NCI-H1930 (cell line): ENCODE data around the gene APOL4.
"Not testable (repeated sequence)": the region's sequence is repeated elsewhere in the genome, so short reads cannot be mapped to it uniquely, and the experiment has no call there.

Experiments
- DNase-seq, 2 experiments: peaks; one replicate each; lab custom pipeline; 2025; lab: John Stamatoyannopoulos, UW

Gene APOL4

DNA sequence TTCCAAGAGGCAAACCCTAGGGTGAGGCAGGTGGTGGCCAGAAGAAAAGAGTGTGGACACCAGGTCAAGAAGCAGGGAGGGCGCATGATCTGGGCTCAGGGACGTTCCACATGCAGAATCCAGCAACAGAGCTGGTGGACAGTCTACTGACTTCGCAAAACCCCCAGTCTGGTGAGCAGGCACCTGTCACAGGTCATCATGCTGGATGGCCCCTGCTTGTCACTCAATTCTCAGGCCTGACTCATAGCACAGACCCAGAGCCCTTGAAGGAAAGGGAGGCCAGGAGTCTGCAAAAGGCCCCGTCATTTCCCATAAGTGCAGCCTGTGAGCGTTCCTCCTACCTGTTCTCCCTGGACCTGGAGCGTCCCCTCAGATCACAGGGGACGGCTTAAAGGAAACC lies 18.2 kb downstream of the APOL4 start:
- no peak for DNase-seq

DNA sequence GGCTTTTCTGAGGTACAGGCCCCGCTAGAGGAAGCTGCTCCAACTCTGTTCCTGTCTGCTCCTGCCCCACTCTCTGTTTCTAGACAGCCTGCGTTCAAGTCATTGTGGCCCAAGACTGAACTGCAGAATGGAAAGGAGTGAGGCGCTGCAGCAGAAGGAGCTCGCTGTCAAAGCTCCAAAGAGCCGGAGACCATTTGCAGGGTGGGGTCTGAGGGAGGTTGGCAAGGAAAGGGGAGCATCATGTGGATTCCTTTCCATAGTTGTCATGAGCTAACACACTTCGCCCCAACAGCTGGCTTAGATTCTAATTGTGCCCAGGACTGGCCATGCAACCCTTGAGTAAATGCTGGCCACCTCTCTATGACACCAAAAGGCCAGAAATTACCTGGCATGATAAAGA lies 18.8 kb downstream of the APOL4 start:
- DNase-seq = no peak

DNA sequence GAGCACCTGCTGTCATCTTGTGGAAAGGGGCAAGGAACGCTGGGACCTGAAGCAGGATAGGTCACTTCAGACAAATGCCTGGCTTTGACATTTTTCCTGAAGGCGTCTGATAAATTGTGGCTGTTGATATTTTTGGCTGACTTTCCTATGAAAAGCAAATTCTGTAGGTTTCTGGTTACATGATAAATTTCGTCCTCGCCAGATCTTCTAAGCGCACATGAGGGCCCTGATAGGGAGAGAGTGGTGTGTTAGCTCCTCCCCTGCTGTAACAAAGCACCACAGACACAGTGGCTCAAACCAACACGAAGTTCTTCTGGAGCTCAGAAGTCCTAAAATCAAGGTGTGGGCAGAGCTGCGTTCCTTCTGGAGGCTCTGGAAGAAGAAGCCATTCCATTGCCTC lies 19.6 kb downstream of the APOL4 start:
- no peak for DNase-seq

DNA sequence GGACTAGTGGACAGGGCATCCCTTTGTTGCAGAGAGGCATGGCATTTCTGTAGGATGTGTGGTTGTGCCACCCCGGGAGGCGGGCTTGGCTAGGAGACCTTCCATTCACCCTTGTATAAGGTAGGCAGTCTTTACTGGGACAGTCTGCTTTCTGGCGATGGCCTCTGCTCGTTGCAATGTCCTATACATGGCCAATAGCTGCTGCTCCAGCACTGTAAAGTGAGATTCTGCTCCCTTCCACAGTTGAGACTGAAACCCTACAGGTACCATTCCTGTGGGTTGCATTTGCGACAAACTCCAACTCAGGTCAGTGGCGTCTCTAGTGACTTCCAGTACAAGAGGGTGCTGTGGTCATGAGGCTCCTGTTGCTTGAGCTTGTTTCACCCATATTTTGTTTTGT lies 20.7 kb downstream of the APOL4 start:
- DNase-seq = no peak

DNA sequence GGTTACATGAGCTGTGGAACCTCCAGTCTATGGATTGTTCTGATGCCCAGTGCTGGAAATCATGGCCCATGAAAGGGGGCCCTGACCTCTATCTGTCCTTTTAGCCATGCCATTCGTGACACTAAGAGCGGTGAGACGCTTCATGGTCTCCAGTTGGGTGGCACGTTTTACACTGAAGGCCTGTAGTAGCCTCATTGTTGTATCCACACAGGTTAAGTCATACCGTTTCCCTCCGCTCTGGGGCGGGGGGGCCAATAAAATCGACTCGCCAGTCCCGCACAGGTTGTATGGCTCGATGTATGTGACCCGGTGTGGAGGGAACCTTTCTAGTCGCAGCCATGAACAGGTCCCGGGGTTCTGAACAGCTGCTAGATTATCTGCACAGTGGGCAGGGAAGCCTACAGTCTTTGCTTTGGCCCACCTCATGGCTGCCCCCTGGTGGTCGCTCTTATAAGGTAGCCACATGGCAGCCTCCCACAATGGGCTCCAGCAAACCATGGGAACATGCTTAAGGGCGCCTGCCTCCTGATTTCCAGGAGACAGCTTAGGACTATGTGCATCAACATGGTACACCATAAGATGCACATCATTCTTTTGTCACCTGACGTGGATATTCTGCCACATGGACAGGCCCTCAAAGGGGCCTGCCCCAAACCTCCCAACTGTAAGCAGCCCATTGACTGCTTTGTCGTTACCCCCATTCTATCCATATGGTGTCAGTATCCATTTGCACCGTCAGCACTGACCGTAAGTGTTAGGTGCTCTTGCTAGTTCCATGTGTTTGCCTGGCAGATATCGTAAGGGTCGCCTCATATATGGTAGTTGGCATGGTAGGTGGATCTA lies 21.4 kb downstream of the APOL4 start:
- DNase-seq = peak; percentile 12 to 36

DNA sequence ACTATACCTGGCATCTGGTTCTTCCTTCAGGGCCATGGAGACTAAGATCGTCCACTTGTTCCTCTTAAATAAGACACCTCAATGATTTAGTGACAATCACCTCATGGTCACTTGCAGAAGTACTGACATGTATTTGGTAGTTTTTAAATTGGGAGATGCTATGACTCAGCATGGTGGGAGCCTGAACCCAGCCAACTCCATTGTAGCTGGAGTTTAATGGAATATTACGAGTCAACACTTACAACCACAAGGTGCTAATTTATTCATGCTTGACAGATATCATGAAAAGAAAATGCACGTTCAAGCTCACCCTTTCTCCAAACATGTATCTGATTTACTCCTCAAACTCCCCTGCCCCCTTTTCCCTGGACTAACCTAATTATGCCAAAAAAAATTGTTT lies 24.4 kb downstream of the APOL4 start:
- no peak for DNase-seq

DNA sequence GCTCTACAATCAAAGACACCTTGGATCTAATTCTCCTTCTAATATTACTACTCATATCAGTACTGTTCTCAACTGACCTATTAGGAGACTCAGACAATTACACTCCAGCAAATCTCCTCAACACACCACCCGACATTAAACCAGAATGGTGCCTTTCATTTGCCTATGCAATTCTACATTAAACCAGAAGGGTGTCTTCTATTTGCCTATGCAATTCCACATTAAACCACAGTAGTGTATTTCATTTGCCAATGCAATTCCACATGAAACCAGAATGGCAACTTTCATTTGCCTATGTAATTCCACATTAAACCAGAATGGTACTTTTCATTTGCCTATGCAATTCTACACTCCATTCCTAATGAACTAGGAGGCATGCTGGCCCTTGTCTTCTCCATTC lies 25.7 kb downstream of the APOL4 start:
- no peak for DNase-seq

DNA sequence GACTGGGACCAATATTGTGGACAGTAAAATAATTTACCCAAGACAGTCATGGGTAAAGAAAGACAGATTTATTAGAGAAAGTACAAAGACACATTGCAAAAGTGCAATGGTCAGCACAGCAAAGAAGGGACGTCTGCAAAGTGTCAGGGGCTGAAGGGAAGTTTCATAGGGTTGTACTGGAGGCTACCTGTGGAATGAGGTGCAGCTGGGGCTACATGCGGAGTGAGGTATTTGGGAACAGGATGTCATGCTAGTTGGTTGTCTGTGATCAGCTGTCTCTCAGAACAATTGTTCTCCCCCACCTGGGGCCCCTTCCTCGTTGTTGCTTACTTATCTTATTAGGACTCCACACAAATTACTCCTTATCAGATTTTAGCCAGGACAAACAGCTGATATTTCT lies 29.7 kb downstream of the APOL4 start:
- no peak for DNase-seq

DNA sequence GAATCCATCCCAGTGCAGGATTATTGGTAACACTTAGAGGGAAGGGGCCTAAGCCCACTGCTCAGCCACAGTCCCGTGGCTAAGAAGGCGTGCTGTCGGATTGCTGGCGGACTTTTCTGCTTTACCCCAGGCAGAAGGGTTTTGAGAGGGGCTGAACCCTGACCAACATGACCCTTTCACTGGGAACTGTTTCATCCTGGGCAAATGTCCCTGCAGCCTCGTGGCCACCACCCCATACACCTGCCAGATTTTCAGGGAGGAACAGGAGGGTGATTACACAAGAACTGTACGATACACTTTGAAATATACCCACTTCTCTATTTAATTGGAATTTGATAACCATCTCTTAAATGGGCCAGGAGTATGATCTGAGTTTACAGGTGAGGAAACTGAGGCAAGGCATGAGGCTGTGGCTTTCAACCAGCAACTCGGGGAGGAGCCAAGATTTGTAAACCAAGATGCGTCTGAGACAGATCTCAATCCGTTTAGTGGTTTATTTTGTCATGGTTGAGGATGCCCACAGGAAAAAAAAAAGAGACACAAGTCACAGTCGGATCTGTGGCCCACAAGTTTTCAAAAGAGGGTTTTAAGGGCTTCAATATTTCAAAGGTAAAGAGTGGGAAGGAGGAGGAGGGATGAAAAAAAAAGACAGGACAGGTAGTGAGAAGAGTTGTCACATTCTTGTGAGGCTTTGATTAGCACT lies 34.9 kb downstream of the APOL4 start:
- DNase-seq = no peak

DNA sequence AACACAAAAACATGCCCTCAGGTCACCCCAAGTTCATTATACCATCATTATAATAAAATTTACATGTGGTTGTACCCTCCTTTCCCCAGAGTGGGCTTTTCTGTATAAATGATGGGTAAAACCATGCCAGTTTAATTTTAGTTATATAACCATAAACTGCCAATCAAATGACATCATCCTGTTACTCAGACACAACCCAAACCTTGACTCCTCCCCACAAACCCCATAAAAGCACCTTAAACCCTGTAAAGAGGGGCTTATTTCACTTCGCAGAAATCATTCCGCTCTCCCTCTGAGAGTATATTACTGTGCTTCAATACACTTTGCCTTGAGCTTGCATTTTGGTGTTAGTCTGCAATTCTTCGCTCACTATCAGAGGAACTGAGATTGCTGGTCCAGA lies 35.5 kb downstream of the APOL4 start:
- DNase-seq = no peak

DNA sequence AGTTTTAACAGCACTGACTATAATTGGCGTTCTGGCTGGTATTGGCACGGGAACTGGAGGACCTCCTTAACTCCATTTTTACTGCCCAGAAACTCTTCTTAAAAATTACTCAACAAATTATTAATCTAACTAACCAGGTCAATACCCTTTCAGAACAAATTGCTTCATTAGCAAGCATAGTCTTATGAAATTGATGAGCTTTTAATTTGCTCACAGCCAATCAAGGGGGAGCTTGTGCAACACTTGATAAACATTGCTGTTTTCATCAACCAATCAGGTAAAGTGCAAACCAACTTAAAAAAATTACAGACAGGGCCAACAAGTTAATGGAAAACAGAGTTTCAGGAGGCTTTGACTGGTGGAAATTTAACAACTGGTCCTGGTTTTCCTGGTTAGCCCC lies 36.5 kb downstream of the APOL4 start:
- DNase-seq = no peak

DNA sequence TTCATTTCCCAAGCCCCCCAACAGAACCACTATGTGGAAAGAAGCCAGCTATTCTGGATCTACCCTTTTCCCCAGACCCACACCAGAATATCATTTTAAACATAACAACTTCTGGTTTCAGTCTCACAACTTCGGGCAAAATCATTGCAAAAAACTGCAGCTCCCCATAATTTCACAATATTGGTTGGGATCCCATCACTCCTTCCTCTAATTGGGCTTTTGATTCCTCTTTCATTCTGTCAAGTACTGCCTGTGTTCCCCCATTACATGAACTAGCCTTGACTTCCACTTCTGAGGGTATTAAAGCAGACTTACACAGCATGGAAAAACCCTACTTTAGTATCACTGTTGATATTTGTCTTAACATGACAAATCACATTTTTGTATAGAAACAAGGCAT lies 37.0 kb downstream of the APOL4 start:
- DNase-seq = no peak

DNA sequence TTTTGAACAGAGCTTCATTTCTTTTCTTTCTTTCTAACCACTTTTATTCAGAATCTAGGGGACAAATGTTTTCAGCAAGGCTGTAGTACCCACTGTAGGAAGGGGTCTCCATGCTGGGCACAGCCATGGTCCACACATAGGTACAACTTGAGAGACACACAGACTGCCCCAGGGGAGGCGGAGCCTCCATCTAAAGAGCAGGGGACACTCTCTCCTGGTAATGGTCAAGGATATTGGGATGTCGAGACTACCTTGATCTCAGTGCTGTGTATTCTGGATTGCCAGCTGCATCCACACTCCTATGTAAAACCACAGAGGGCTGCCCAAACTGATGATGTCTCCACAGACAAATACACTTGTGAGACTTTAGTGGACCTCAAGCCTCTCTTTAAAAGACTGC lies 38.1 kb downstream of the APOL4 start:
- DNase-seq = no peak

DNA sequence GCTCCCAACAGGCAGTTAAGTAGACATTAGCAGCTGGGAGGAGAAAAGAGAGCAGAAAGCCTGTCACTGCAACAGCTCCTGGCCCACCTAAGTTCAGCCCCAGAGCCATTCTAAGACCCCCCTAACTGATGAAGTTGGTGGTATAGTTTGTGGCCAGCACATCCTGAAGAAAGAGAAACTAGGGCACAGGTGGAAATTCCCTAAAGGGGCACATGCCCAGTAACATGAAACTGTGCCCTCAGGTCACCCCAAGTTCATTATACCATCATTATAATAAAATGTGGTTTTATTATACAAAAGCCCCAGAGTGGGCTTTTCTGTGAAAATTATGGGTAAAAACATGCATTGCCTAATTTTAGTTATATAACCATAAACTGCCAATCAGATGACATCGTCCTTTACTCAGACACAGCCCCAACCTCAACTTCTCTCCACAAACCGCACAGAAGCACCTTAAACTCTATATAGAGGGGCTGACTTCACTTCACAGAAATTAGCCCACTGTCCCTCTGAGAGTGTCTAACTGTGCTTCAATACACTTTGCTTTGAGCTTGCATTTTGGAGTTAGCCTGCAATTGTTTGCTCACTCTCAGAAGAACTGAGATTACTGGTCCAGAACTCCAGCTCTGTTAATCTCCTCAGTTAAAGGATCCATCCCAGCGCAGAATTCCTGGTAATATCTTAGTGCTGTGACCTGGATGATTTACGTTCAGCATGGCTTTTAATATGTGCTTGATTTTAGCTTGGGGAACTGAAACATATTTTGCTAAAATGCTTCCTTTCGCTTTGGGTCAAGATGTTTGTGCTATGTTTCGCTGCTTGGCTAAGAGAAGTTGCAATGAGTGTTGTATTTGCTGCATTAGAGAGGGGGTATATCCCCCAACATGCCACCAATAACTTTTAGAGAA lies 39.2 kb downstream of the APOL4 start:
- no peak for DNase-seq

DNA sequence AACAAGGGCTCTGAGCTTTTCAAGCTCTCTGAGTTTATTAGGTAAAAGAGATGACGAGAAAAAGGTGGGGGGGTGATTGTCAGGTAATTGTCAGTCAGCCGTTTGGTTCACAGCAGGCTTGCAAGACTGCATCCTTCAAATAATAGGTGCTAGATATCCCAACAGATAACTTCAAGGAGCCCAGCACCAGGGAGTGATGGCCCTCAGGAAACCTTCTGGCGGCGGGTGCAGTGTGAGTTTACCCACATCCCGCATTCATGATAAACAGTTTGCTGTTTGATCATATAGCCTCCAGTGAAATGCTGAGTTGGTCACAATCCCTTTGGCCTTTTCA lies 39.8 kb downstream of the APOL4 start:
- not testable (repeated sequence) for DNase-seq

DNA sequence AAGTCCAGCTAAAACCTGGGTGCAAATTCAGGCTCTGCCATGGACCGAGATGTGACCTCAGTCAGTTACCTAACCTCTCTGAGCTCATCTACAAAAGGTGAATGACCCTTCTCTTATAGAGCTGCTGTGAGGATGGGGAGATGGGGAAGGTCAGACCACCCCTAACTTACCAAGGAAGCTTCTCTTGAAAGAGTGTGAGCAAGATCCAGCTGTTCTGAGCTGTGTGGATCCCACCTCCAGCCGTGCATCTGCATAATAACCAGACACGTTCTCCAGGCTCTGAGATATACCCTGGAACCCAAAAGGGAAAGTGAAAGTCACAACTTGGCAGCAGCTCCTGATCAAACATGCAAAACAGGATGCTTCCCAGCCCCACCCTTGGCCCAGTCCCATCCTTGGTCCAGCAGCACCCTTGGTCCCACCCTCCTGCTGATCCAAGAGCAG lies 41.1 kb downstream of the APOL4 start, which contains the start of gene APOL3:
TSS of gene APOL3 (minus strand) at position 257 of the 444 bp plus-strand sequence. CDS start 11,700 bp downstream, outside the sequence.
- no peak for DNase-seq

DNA sequence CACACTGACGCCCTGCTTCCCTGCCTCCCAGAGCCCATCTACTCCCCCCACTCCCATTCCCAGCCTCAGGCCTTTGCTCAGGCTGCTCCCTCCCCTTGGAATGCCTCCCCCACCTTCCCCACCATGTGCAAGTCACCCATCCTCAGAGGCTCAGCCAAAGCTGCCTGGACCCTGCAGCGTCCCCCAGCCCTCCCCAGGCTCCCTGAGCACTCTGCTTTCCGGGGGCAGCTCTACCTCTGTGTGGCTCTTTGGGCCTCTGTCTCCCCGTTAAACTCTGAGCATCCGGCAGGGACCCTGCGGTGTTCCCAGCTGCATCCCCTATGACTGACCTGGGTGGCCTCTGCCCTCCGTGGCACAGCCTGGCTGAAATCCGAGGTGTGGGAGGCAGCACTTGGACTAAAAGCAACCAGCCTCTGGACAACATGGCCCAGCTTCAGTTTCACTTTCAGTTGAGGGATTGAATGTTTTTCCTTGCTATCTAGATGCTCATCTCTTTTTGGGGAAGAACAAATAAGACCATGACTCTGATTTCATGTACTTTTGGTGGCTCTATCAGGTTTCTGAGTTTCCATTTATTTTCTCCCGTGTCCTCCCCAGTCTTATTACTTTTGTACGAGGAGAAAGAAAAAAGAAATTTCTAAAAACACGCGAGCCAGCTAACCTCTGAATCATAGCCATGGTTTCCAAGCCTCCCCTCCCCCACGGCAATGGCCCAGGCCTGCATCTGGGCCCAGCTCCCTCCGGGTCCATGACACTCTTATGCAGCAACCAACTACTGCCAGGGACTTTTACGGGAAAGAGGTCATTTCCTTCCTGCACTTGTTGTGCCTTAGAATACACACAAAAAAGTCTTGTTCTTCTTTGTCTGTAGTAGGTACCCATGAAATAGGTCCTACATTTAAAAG lies 44.8 kb downstream of the APOL4 start:
- DNase-seq = no peak

DNA sequence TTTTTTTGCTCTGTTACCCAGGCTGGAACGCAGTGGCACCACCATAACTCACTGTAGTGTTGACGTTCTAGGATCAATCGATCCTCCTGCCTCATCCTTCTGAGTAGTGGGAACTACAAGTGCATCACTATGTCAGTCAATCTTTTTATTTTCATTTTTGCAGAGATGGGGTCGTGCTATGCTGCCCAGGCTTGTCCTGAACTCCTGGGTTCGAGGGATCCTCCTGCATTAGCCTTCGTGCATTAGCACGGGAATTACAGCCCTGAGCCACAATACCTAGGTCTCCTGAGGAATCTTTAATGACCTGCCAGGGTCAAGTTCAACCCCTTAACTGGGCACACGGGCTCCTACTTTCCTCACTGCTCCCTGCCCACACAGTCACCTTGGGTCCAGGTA lies 45.5 kb downstream of the APOL4 start:
- no peak for DNase-seq

DNA sequence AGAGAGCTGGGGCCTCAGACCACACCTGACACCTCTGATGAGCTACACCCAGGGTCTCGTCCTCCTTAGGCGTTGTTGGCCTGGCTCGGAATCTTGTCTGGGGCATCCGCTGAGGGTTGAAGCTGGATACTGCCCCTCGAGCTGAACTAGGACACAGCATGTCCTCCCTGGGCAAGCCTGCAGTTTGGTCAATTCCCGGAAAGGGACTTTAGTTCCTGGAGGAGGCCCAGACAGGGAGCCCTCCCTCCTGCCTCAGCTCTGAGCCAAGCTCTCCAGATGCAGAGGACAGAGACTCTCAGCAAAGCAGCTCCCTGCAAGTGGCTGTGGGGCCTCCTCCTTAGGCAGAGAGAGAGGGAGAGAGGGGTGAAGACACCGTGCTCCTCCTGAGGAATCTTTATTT lies 45.9 kb downstream of the APOL4 start:
- no peak for DNase-seq

DNA sequence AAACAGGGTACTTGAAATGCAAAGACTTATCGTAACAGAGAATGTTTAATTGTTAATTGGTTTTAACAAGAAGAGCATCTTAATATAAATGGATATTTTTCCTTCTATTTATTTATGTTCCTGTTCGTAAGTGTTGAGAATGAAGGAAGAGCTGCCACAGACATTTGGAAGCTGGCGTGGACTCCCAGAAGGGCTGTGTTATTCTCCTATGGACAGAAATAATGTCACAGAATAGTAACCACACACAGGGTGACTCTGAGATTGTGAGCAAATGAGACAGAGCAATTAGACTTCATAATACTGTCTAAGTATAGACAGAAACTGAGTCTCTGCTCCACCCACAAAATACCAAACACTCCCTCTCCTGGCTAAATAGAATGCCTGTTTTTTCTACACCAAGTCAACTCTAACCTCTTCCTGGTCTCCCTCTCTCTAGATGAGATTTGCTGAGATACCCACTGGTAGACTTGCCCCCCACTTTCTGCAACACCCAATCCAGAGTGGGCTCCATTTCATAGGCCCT lies 47.1 kb downstream of the APOL4 start:
- DNase-seq = no peak
